Measurements from ENCODE around the gene LYSMD4.
A peak's percentile ranks its signal among the peaks of the same experiment; 100 is the strongest.
"Not testable (repeated sequence)": the region's sequence is repeated elsewhere in the genome, so short reads cannot be mapped to it uniquely, and the experiment has no call there.

The LYSMD4 gene

GRCh38 chr15:99733268-99734039 lies at the start of gene LYSMD4:
Gene LYSMD4, minus strand, starts transcription at chr15:99733437. Its CDS starts 1,438 bp downstream, at chr15:99731999.
- peak; percentile 98 for DNase-seq

DNA sequence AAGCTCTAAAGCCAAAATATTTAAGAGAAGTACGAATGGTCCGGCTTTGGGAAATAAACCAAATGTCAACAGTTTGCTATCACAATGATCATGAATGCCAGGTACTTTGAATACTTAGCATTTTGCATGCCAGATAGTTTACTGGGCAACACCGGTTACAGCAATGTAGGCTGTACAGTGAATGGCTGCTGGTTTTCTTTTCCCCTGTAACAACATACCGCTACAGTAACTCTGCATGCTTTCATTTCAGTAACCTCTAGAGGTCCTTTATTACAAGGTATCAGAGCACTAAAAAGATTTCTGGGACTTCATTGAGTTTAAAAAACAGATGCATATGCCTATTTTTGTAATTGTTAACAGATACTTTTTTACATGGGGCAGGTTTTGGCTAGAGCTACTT lies 48.8 kb upstream of the LYSMD4 start:
- DNase-seq = not testable (repeated sequence)

GRCh38 chr15:99777144-99777543 lies 43.9 kb upstream of the LYSMD4 start:
- DNase-seq = no peak

- no peak for DNase-seq
Observed at GRCh38 chr15:99764522-99764921, 31.3 kb upstream of the LYSMD4 start.

- no peak for DNase-seq
Observed at GRCh38 chr15:99763827-99764226, 30.6 kb upstream of the LYSMD4 start.

DNA sequence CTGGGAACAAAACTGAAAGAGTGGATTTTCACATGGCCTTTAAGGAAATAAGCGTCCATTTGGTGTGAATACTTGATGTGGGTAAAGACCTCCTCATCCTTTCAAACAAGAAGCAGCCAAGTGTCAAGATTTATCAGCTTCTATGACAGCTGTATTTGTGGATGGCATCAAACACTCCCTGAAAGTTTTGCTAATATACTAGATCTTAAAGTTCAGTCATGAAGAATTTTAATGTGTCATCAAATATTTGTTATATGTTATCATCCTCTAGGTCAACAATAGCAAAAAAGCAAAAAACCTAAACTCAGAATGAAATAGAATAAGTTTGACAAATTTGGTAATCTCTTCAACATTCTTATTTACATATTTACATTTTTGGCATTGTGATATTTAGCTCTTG lies 29.1 kb upstream of the LYSMD4 start:
- DNase-seq = no peak

- DNase-seq = peak; percentile 28 to 31
Observed at GRCh38 chr15:99755692-99756409, 22.6 kb upstream of the LYSMD4 start.

- DNase-seq = no peak
Observed at GRCh38 chr15:99753066-99753465, 19.8 kb upstream of the LYSMD4 start.

DNA sequence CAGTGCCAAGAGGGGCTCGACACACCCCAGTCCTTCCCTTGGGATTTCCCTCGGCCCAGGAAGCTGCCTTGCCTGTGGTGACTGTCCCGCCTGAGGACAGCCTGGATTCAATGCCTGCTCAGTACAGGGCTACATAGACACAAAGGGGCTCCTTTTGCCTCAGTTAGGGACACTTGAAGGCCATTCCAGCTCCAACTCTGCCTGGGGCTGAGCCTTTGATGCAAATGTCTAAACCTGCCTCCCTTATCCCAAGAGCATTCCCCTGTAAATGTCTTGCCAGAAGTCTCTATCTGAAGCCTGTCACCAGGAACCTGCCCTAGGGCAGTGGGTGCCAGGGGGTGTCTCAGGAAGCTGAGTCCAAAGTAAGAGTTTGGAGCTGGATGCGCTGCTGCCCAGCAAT lies 19.3 kb upstream of the LYSMD4 start:
- no peak for DNase-seq

DNA sequence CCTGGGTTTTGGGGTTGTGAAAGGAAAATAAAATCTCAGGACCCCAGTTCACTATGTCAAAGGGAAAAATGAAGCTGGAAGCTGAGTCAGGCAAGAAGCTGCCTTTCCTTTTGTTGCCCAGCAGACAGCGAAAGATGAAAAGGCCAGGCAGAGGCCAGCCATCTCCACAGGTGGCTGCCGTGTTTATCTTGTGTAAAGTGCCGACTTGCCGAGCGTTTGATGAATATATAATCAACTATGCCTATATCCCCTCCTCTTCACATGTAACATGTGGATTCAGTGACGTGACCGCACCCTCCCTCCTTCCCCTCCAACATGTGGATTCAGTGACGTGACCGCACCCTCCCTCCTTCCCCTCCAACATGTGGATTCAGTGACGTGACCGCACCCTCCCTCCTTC lies 17.1 kb upstream of the LYSMD4 start:
- not testable (repeated sequence) for DNase-seq

- DNase-seq = no peak
Observed at GRCh38 chr15:99749386-99749785, 16.1 kb upstream of the LYSMD4 start.

- DNase-seq = no peak
Observed at GRCh38 chr15:99745370-99746086, 12.3 kb upstream of the LYSMD4 start.

- DNase-seq = no peak
Observed at GRCh38 chr15:99744142-99744541, 10.9 kb upstream of the LYSMD4 start.

- no peak for DNase-seq
Observed at GRCh38 chr15:99741835-99742234, 8.6 kb upstream of the LYSMD4 start.

- DNase-seq = no peak
Observed at GRCh38 chr15:99738021-99738847, 5.0 kb upstream of the LYSMD4 start.

DNA sequence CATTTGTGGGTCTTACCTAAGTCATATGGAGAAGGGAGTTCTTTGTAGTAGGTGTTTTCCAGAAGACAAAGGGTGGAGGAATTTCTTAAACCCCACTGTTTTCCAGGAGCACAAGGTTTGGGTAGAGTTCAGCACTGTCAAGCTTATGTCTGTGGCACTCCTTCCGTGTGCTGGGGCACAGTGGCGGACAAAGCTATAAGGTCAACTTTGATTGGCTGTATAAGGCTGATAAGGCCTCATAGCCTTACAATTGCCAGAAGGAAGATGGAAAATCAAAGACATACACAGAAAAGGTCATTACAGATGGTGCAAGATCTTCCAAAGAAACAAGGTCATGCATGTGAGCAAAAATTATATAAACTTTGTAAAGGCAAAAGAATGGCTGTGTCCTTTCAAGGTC lies 3.5 kb upstream of the LYSMD4 start:
- no peak for DNase-seq

- DNase-seq = no peak
Observed at GRCh38 chr15:99735868-99736267, 2.6 kb upstream of the LYSMD4 start.

GRCh38 chr15:99734575-99734974 lies 1.3 kb upstream of the LYSMD4 start:
- DNase-seq = no peak

GRCh38 chr15:99734040-99734291 lies 729 bp upstream of the LYSMD4 start:
- not testable (repeated sequence) for DNase-seq

- DNase-seq = peak in 1 of 2 experiments; percentile 21
Observed at GRCh38 chr15:99732751-99733267, 428 bp downstream of the LYSMD4 start.

- no peak for DNase-seq
Observed at GRCh38 chr15:99732124-99732750, 1.0 kb downstream of the LYSMD4 start.

Measured in activated CD4-positive, alpha-beta T cell treated with anti-CD3 and anti-CD28 coated beads, Interleukin-2, amount 50 U/mL, for 48 hours (primary cell).